Measurements from ENCODE around the gene NTN1.

- no peak for TF ChIP-seq CTCF (IDR thresholded peaks at IDR 0.05)
- TF ChIP-seq POLR2AphosphoS5 (IDR thresholded peaks at IDR 0.05): no peak
These were observed 43.1 kb downstream of the NTN1 start for GRCh38 chr17:9064311-9064834.

All from breast epithelium (tissue), 3 donors.